T-helper 2 cell treated with Interferon-gamma antibody and Interleukin-4, amounts not matched to agents 100 ng/mL and 5 ng/mL, for 36 hours (primary cell): ENCODE data around the gene ROCK2. TPM values are rescaled to one million over a fixed set of nuclear protein-coding genes. Genes with fewer than 3 reads are reported as not detected.

Experiments used
- intact Hi-C: fragments of 100-400 bp; cut with micrococcal nuclease; formaldehyde crosslinking; loops from one replicate; pipeline ENCODE4 v1.15.1; 2023
- total RNA-seq: library from RNA; stranded (reverse); gene quantifications from 2 replicates; pipeline ENCODE4 v1.2.3, GENCODE V29; 2022

Gene ROCK2
- total RNA-seq, 1 donor from 2014 or later: 21.5 TPM

DNA sequence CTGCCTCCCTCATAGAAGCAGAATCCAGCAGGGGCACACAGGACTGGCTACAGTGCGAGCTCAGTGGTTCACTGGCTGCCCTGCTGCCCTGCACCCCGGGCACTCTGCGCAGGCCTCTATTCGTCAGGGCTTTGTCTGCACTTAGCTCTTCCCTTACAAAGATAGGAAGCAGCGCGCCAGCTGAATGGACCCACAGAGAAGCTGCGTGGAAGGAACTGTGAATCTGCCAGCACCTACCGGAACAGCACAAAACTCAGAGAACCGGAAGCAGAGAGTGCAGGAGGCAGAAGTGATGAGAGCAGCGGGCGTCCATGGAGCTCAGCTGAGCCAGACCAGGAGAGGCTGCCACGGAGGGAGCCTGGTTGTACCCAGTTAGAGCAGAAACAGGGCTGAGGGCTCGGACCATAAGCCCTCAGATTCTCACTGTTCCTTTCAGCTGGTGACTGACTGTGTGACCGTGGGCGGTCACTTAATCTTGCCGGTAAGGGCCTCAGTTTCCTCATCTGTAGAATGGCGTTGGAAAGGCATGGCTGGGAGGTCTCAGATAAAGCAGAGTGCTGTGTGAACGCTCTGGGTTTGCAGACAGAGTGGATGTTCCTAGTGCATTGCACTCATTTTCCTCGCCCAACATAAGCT lies 212.3 kb downstream of the ROCK2 start:
- intact Hi-C loops: loop anchor here (1.0 to 5.0 kb wide), 5 partner anchors 210 to 551 kb away; partner anchors contain the start of gene ROCK2

DNA sequence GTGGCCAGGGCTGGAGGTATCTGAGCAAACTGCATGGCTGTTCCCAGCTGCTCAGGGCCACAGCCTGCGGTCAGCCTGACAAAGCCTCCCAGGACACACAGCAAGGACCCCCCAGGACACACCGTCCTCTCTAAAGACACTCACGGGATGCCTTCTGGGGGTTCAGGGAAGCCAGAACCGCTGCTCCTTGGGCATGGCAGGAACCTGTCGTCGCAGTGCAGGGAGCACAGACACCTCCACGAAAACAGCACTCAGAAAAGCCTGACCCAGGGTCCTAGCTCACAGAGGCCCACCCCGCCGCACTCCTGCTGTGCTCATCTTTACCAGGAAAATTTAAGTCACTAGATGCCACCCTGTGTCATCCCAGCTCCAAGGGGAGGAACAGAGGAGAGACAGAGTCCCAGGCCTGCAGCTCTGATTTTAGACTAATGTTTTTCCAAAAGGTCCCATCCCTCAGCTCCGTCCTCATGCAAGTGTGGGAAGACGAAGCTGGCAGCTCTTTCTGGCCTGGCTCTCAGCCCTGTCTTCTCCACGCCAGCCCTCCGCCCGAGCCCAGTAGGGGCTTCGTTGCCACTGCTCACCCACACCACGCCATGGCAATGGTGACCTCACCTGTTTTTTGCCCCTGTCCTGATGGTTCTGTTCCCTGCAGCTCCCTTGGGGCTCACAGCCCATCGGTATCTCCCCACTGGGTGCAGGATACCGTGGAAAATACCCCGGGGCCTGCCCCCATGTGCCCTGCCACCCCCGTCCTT lies 213.1 kb downstream of the ROCK2 start:
- intact Hi-C loops: loop anchor here (5.0 kb wide), 1 partner anchor 211 kb away; the partner anchor contains the start of gene ROCK2

Other genes starting within 250 kb of the ROCK2 start
- 10.6 and 13.6 TPM in 2 replicates for gene SLC66A3, start 189.2 kb downstream of the ROCK2 start, total RNA-seq
- 10.7 and 10.9 TPM in 2 replicates for gene E2F6, start 121.5 kb upstream of the ROCK2 start, total RNA-seq
- gene GREB1, start 189.4 kb upstream of the ROCK2 start, total RNA-seq: 0.25 and 0.30 TPM in 2 replicates